ENCODE measurements around the gene PDE8A.
A peak's percentile ranks its signal among the peaks of the same experiment; 100 is the strongest.
"Not testable (repeated sequence)": the region's sequence is repeated elsewhere in the genome, so short reads cannot be mapped to it uniquely, and the experiment has no call there.

PDE8A gene

DNA sequence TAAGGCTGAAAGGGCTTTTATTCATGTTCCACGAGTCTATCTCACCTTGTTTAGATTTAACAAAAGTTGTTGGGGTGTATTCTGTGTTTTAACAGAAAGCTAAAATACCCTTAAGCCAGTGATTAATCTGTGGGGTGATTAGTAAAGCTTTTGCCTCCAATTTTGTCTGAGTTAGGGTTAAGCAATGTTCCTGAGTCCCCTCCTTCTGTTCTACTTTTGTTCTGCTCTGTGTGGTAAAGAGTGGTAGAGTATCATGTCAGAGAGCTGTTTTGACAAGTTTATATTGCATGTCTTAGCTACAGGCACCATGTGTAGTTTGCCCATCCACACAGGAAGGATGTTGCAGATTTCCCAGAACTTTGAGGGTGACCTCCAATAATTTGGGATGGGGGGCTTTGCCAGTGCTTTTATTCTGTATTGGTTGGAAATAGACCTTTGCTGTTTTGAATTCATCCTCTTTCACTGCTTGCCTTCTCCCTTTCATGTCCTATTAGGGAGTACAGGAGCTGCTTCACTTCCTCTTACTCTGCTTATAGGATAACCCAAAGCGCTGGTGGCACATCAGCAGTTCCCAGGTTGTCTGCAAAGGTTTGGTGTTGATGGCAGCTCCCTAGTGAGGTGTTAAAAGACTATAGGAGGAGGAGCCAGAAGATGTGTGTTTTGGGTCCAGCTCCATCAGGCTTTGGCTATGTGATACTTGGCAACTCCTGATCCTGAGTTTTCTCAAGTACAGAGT, 7.4 kb downstream of the PDE8A start:
- Mint-ChIP-seq H3K4me1 (ENCODE audit: low read depth) (peaks cover 53% of the 10 kb centered on the region), H3K27ac (peak overlapping the region; percentile 41), H3K4me3 (no peak overlapping the region), H3K9me3 (no peaks in the 10 kb centered on the region), H3K36me3 (ENCODE audit: low read depth) (no peaks in the 10 kb centered on the region), H3K27me3 (no peaks in the 10 kb centered on the region)
- intact Hi-C loops (cut with micrococcal nuclease) = loop anchor here (10.0 kb wide), 2 partner anchors 56 to 354 kb away; no protein-coding TSS in a partner anchor

DNA sequence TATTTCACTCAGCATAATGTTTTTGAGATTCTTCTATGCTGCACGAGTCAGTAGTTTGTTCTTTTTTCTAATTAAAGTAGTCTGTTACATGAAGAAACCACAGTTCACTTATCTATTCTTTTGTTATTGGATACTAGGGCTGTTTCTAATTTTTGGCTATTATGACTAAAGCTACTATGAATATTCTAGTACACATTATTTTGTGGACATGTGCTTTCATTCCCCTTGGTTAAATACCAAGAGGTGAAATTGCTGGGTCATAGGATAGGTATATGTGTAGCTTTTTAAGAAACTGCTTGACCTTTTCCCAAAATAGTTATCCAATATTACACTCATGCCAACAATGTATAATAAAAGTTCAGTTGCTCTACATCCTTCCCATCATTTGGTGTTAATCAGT, 8.9 kb downstream of the PDE8A start:
- no peak overlapping the region for H3K27ac Mint-ChIP-seq
- peaks cover 56% of the 10 kb centered on the region for H3K4me1 Mint-ChIP-seq (ENCODE audit: low read depth)
- no peaks in the 10 kb centered on the region for H3K27me3 Mint-ChIP-seq
- intact Hi-C loops (cut with micrococcal nuclease) = no loop called here
- no peak overlapping the region for H3K4me3 Mint-ChIP-seq
- no peaks in the 10 kb centered on the region for H3K36me3 Mint-ChIP-seq (ENCODE audit: low read depth)
- no peaks in the 10 kb centered on the region for H3K9me3 Mint-ChIP-seq

DNA sequence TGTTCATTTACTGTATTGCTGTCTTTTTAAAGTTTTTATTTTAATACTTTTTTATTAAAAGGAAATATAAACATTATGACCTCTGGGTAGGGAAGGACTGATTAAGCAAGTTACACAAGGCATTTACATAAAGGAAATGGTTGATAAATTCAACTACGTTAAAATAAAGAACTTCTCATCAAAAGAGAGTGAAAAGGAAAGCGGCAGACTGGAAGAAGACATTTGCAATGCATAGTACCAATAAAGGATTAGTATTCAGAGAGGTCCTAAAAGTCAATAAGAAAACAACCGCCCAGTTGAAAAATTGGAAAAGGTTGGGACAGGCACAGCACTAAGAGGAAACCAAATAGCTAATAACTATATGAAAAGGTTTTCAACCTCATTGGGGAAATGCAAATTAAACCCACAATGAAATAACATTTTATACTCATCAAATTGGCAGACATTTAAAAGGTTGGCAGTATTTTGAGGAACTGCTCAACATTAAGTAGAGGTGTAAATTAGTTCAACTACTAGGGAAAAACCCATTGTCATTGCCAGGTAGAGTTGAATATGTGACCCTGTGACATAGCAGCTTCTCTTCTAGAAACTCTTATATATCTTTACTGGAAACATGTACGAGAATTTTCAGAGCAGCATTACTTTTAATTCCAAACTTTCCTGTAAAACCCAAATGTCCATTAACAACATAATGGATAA, 9.5 kb downstream of the PDE8A start:
- H3K4me3 Mint-ChIP-seq = no peak overlapping the region
- no peaks in the 10 kb centered on the region for H3K9me3 Mint-ChIP-seq
- no peak overlapping the region for H3K27ac Mint-ChIP-seq
- H3K27me3 Mint-ChIP-seq = no peaks in the 10 kb centered on the region
- H3K36me3 Mint-ChIP-seq (ENCODE audit: low read depth) = no peaks in the 10 kb centered on the region
- peaks cover 51% of the 10 kb centered on the region for H3K4me1 Mint-ChIP-seq (ENCODE audit: low read depth)
- intact Hi-C loops (cut with micrococcal nuclease) = no loop called here

DNA sequence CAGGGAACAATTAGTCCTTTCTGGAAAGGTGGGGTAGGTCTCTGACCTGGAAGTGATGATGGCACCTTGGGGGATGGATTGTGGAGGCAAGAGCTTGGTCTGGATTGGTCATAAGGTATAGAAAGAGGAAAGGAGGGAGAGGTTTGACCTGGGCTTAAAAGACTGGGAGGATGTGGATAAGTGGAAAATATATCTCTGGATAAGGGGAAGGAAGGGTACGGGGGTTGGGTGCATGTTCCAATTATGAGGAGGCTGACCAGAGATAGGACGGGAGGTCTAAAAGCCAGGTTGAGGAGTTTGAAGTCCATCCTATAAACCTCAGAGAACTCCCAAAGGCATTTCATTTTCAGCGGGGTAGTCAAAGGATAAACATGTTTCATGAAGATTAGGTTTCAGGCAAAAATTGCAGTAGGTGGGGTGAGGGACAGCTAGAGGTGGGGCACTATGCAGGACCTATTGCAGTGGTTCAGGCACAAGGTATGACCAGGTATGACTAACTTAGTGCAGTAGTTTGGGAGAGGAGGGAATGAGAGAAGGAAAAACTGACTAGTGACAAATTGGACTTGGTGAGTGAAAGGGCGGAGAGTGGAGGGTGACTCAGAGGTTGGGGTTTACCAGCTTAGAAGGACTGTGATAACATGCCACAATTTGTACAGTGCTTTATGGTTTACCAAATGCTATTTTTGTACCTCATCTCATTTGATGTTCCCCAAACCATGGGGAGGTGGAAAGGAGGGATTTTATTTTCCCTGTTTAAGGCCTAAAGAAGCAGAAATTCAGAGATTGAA, 10.7 kb downstream of the PDE8A start:
- no peak overlapping the region for H3K4me3 Mint-ChIP-seq
- H3K4me1 Mint-ChIP-seq (ENCODE audit: low read depth) = peaks cover 47% of the 10 kb centered on the region
- no peaks in the 10 kb centered on the region for H3K36me3 Mint-ChIP-seq (ENCODE audit: low read depth)
- H3K27ac Mint-ChIP-seq = peak overlapping the region; percentile 8
- intact Hi-C loops (cut with micrococcal nuclease) = no loop called here
- H3K27me3 Mint-ChIP-seq = no peaks in the 10 kb centered on the region
- no peaks in the 10 kb centered on the region for H3K9me3 Mint-ChIP-seq

DNA sequence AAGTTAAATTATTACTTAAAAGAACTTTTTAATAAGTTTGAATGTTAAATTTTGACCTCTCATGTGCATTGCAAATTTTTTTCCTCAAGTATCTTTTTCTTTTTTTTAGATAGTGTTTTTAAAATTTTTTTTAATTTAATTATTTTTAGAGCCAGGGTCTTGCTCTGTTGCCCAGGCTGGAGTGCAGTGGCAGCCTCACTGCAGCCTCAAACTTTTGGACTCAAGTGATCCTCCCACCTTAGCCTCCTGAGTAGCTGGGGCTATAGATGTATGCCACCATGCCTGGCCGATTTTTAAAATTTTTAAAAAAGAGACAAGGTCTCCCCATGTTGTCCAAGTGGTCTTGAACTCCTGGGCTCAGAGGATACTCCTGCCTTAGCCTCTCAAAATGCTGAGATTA, 14.4 kb downstream of the PDE8A start:
- Mint-ChIP-seq H3K36me3 (ENCODE audit: low read depth) (no peaks in the 10 kb centered on the region), H3K4me3 (no peak overlapping the region), H3K4me1 (ENCODE audit: low read depth) (peaks cover 44% of the 10 kb centered on the region), H3K9me3 (no peaks in the 10 kb centered on the region), H3K27me3 (no peaks in the 10 kb centered on the region), H3K27ac (no peak overlapping the region)
- intact Hi-C loops (cut with micrococcal nuclease) = no loop called here

DNA sequence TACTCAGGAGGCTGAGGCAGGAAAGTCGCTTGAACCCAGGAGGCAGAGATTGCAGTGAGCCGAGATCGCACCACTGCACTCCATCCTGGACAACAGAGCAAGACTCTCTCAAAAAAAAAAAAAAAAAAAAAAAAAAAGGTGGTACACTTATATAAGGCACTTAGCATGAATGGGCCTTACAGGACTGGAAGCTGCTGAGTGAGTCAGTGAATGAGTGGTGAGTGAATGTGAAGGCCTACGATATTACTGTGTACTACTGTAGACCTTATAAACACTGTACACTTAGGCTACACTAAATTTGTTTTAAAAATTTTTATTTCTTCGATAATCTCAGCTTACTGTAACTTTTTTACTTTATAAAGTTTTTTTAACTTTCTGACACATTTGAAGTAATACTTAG, 15.1 kb downstream of the PDE8A start:
- H3K36me3 Mint-ChIP-seq (ENCODE audit: low read depth); H3K27me3 Mint-ChIP-seq; intact Hi-C loops (cut with micrococcal nuclease); H3K27ac Mint-ChIP-seq; H3K4me3 Mint-ChIP-seq; H3K9me3 Mint-ChIP-seq: not testable (repeated sequence)
- H3K4me1 Mint-ChIP-seq (ENCODE audit: low read depth) = peaks cover 49% of the 10 kb centered on the region

DNA sequence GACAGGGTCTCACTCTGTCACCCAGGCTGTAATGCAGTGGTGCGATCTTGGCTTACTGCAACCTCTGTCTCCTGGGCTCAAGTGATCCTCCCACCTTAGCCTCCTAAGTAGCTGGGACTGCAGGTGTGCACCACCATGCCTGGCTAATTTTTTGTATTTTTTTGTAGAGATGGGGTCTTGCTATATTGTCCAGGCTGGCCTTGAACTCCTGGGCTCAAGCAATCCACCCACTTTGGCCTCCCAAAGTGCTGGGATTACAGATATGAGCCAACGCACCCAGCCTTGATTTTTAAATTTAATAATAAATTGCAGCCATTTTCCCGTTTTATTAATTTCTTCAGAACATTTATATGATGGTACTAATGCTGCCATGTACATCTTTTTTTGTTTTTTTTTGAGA, 15.6 kb downstream of the PDE8A start:
- H3K4me1 Mint-ChIP-seq (ENCODE audit: low read depth) = peaks cover 49% of the 10 kb centered on the region
- intact Hi-C loops (cut with micrococcal nuclease); H3K36me3 Mint-ChIP-seq (ENCODE audit: low read depth); H3K27ac Mint-ChIP-seq; H3K9me3 Mint-ChIP-seq; H3K4me3 Mint-ChIP-seq; H3K27me3 Mint-ChIP-seq: not testable (repeated sequence)

DNA sequence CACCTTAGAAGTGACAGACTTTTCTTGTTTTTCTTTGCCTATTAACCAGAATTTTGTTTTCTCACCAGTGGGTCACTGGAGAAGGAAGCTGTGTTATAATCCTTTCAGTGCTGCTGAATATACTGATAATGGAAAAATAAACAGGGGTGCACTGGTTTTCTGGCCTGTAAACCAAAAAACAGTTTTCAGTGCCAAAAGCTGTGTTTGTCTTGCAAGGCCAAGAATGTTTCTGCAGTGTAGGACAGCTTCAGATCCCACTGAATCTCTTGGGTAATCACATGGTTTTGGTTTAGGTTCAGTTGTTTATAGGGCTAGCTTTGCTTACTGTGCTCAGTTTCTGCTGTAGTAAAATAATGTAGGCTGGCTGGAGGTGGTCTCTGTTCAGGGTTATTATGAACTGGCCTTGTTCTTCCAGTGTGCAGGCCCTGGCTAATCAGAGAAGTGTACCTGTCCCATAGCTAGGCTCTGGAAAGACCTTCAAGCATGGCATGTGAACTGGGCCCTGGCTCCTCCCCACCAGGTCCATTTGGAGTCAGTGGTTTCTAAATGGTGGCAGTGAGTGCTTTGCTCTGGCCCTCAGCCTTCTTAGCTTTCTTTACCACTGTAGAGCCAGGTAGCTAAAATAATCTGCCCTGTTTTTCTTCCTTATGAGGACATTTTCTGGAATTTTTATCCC, 18.7 kb downstream of the PDE8A start:
- intact Hi-C loops (cut with micrococcal nuclease) = no loop called here
- peak overlapping the region; percentile 7 for H3K27ac Mint-ChIP-seq
- no peaks in the 10 kb centered on the region for H3K36me3 Mint-ChIP-seq (ENCODE audit: low read depth)
- no peaks in the 10 kb centered on the region for H3K9me3 Mint-ChIP-seq
- peaks cover 53% of the 10 kb centered on the region for H3K4me1 Mint-ChIP-seq (ENCODE audit: low read depth)
- H3K4me3 Mint-ChIP-seq = no peak overlapping the region
- H3K27me3 Mint-ChIP-seq = no peaks in the 10 kb centered on the region

DNA sequence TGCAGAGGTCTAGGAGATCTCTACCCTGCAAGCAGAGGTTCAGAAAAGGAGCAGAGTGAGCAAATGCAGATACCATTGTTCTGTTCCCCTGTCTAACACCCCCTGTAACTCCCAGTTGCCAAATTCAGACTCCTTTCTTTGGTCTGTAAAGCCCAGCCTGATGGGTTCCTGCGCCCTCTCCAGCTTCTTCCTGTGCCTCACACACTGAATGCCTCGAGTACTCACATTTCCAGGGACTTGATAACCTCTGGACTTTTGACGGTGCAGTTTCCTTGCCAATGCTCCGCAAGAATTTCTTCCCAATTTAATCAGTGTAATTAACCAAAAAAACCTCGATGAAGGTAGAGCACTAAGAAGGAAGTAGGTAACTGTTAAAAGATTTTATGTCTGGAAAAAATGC, 19.3 kb downstream of the PDE8A start:
- H3K27ac Mint-ChIP-seq = peak overlapping the region; percentile 7
- H3K36me3 Mint-ChIP-seq (ENCODE audit: low read depth) = no peaks in the 10 kb centered on the region
- peaks cover 58% of the 10 kb centered on the region for H3K4me1 Mint-ChIP-seq (ENCODE audit: low read depth)
- H3K27me3 Mint-ChIP-seq = no peaks in the 10 kb centered on the region
- H3K4me3 Mint-ChIP-seq = no peak overlapping the region
- intact Hi-C loops (cut with micrococcal nuclease) = no loop called here
- H3K9me3 Mint-ChIP-seq = no peaks in the 10 kb centered on the region

DNA sequence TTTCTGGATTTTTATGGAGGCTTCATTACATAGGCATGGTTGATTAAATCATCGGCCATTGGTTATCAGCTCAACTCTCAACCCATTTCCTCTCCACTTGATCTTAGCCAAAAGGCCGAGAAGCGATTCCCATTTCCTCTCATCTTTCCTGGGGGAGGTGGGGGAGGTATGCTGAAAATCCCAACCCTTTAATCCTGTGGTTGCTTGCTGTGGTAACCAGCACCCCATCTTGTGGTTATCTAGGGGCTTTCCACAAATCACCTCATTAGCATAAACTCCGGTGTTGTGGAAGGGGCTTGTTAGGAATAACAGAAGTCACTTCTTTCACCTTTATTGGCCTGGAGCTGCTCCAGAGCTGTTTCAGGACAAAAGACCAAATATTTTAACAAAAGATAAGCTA, 20.9 kb downstream of the PDE8A start:
- intact Hi-C loops (cut with micrococcal nuclease) = loop anchor here (2.0 kb wide), 1 partner anchor 16 kb away; no protein-coding TSS in a partner anchor
- H3K27me3 Mint-ChIP-seq = no peaks in the 10 kb centered on the region
- H3K4me1 Mint-ChIP-seq (ENCODE audit: low read depth) = peaks cover 68% of the 10 kb centered on the region
- no peaks in the 10 kb centered on the region for H3K9me3 Mint-ChIP-seq
- H3K36me3 Mint-ChIP-seq (ENCODE audit: low read depth) = no peaks in the 10 kb centered on the region
- H3K27ac Mint-ChIP-seq = peak overlapping the region; percentile 45
- no peak overlapping the region for H3K4me3 Mint-ChIP-seq

DNA sequence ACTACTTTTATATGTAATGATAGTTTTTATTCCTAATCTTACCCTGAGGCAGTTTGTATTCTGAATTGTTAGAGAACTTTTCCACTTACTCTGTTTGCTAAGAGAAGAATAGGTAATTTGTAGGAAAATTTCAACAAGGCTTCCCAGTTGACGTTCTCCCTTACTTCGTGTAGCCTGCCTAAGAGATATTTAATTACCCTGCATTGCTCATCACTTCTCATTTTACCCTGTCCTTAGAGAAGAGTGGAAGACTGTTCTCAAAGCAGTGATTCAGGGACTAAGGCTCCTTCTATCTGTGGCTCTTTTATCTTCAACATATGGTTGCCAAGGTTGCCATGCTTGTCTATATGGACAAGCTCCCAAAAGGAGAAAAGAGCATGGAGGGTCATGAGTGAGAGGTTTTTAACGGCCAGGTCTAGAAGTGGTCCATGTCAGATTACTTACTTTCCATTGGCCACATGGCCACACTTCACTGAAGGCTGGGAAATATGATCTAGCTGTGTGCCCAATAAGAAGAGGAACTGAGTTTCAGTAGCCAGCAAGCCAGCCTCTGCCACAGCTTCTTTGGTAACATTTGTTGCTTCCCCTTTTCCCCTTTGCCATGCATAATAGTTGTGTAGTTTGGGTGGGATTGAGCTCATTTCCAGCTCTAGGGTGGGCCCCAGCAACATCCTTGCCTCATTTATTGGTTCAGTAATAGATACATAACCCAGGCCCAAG, 22.1 kb downstream of the PDE8A start:
- Mint-ChIP-seq H3K9me3 (no peaks in the 10 kb centered on the region), H3K4me3 (no peak overlapping the region), H3K27ac (peak overlapping the region; percentile 81), H3K27me3 (no peaks in the 10 kb centered on the region), H3K36me3 (ENCODE audit: low read depth) (no peaks in the 10 kb centered on the region), H3K4me1 (ENCODE audit: low read depth) (peaks cover 80% of the 10 kb centered on the region)
- intact Hi-C loops (cut with micrococcal nuclease) = loop anchor here (2.0 kb wide), 2 partner anchors 17 to 23 kb away; partner anchors contain the start of gene PDE8A

DNA sequence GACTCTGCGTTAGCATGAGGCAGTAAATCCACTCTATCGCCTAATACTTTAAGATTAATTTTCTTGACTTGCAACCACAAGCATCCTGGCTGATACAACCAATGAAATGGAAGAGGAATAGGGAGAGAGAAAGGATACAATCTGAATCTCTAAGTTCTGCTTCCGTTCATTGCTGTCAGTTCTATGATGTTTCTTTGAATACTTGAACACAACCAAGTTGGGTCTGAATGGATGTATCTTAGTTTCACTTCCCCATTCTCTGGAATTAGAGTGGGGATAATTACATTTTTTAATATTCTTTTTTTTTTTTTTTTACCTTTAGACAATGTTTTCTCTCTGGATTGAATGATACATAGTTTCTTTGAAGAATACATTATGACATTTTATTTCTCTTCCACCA, 22.9 kb downstream of the PDE8A start:
- intact Hi-C loops (cut with micrococcal nuclease) = loop anchor here (2.0 kb wide), 1 partner anchor 24 kb away; the partner anchor contains the start of gene PDE8A
- Mint-ChIP-seq H3K27ac (peak overlapping the region; percentile 81), H3K4me1 (ENCODE audit: low read depth) (peaks cover 82% of the 10 kb centered on the region)

DNA sequence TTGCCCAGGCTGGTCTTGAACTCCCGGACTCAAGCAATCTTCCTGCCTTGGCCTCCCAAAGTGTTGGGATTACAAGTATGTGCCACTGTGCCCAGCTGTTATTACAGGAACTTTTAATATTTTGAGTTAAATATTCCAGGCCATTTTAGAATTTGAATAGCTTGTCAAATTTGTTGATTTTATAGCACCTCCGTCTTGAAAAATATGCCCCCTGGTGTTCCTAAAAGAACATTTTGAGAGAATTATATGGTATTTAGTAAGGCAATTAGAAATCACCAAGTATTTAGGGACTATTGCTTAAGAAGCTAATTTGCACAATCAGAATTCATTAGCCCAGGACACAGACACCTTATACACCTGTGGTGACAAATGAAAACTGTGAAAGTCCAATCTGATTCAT, 23.7 kb downstream of the PDE8A start:
- H3K4me3 Mint-ChIP-seq = no peak overlapping the region
- H3K36me3 Mint-ChIP-seq (ENCODE audit: low read depth) = no peaks in the 10 kb centered on the region
- H3K4me1 Mint-ChIP-seq (ENCODE audit: low read depth) = peaks cover 88% of the 10 kb centered on the region
- no peaks in the 10 kb centered on the region for H3K9me3 Mint-ChIP-seq
- intact Hi-C loops (cut with micrococcal nuclease) = loop anchor here (2.0 kb wide), 1 partner anchor 25 kb away; the partner anchor contains the start of gene PDE8A
- peak overlapping the region; percentile 81 for H3K27ac Mint-ChIP-seq
- H3K27me3 Mint-ChIP-seq = no peaks in the 10 kb centered on the region

More for the DNA sequence above, 22.9 kb downstream of the PDE8A start:
- no peaks in the 10 kb centered on the region for H3K27me3 Mint-ChIP-seq
- no peak overlapping the region for H3K4me3 Mint-ChIP-seq
- no peaks in the 10 kb centered on the region for H3K9me3 Mint-ChIP-seq
- H3K36me3 Mint-ChIP-seq (ENCODE audit: low read depth) = no peaks in the 10 kb centered on the region

Measured in dendritic cell treated with granulocyte-macrophage colony-stimulating factor and Interleukin-4, amounts not matched to agents 40 ng/mL and 50 ng/mL, for 4 days (primary cell).